ENCODE data around the gene OGFRL1. TPM values are rescaled to one million over a fixed set of nuclear protein-coding genes. Genes with fewer than 3 reads are reported as not detected.

OGFRL1 gene
- total and polyA plus RNA-seq, 2 of the 13 experiments (the other 11 are each of a cell fraction or from before 2014, with no cell fraction given), result 0.26 to 0.80 TPM

DNA sequence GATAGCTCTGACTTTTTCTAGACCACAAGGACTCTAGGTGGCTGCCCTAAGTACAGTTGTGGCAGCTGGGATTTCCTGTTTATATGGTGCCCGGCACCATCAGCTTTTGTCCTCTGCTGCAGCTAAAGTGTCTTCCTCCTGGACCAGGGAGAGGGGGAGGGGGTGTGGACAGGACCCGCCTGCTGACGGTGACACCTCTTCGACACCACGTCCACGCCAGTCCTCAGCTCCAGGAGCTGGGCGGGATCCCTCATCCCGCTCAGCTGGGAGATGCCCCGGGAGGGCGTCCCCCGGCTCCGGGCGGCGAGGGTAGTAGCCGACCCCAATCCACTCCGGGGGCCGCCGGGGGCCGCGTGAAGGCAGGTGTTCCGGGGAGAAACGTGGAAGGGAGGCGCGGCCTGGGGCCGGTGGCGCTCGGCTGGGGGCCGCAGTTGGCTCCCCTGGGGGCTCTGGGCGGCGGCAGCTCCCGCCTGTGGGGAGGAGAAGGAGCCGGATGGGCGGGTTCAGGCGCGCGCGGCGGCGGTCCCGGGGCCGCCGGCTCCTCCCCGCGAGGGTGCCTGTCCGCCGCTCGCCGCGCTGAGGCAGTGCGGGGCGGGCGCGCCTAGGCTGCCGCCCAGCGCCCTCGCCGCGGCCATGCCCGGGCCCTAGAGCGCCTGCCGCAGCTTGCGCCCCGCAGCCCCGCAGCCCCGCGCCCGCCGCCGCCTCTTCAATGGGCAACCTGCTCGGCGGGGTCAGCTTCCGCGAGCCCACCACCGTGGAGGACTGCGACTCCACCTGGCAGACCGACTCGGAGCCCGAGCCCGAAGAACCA, at the start of gene OGFRL1 (continued):
- TF ChIP-seq, protein P1, sequence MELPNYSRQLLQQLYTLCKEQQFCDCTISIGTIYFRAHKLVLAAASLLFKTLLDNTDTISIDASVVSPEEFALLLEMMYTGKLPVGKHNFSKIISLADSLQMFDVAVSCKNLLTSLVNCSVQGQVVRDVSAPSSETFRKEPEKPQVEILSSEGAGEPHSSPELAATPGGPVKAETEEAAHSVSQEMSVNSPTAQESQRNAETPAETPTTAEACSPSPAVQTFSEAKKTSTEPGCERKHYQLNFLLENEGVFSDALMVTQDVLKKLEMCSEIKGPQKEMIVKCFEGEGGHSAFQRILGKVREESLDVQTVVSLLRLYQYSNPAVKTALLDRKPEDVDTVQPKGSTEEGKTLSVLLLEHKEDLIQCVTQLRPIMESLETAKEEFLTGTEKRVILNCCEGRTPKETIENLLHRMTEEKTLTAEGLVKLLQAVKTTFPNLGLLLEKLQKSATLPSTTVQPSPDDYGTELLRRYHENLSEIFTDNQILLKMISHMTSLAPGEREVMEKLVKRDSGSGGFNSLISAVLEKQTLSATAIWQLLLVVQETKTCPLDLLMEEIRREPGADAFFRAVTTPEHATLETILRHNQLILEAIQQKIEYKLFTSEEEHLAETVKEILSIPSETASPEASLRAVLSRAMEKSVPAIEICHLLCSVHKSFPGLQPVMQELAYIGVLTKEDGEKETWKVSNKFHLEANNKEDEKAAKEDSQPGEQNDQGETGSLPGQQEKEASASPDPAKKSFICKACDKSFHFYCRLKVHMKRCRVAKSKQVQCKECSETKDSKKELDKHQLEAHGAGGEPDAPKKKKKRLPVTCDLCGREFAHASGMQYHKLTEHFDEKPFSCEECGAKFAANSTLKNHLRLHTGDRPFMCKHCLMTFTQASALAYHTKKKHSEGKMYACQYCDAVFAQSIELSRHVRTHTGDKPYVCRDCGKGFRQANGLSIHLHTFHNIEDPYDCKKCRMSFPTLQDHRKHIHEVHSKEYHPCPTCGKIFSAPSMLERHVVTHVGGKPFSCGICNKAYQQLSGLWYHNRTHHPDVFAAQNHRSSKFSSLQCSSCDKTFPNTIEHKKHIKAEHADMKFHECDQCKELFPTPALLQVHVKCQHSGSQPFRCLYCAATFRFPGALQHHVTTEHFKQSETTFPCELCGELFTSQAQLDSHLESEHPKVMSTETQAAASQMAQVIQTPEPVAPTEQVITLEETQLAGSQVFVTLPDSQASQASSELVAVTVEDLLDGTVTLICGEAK (IDR thresholded peaks at IDR 0.05), result no peak
- TF ChIP-seq, protein P1 (CRISPR knock-in tag; IDR thresholded peaks at IDR 0.05), result no peak
- TF ChIP-seq RNF2 (conservative IDR thresholded peaks at IDR 0.05; ENCODE audit: low read depth) (no peak), ZNF562 (CRISPR knock-in tag; IDR thresholded peaks at IDR 0.05; ENCODE audit: borderline replicate concordance) (no peak), ZNF556 (CRISPR knock-in tag; IDR thresholded peaks at IDR 0.05; ENCODE audit: borderline replicate concordance) (no peak), NFATC3 (CRISPR knock-in tag; IDR thresholded peaks at IDR 0.05) (no peak)
- TF ChIP-seq, protein P2, sequence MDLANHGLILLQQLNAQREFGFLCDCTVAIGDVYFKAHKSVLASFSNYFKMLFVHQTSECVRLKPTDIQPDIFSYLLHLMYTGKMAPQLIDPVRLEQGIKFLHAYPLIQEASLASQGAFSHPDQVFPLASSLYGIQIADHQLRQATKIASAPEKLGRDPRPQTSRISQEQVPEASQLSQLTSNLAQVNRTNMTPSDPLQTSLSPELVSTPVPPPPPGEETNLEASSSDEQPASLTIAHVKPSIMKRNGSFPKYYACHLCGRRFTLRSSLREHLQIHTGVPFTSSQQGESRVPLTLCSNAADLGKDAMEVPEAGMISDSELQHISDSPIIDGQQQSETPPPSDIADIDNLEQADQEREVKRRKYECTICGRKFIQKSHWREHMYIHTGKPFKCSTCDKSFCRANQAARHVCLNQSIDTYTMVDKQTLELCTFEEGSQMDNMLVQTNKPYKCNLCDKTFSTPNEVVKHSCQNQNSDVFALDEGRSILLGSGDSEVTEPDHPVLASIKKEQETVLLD (CRISPR knock-in tag; IDR thresholded peaks at IDR 0.05; ENCODE audit: low read depth), result no peak
- TF ChIP-seq, protein P3, sequence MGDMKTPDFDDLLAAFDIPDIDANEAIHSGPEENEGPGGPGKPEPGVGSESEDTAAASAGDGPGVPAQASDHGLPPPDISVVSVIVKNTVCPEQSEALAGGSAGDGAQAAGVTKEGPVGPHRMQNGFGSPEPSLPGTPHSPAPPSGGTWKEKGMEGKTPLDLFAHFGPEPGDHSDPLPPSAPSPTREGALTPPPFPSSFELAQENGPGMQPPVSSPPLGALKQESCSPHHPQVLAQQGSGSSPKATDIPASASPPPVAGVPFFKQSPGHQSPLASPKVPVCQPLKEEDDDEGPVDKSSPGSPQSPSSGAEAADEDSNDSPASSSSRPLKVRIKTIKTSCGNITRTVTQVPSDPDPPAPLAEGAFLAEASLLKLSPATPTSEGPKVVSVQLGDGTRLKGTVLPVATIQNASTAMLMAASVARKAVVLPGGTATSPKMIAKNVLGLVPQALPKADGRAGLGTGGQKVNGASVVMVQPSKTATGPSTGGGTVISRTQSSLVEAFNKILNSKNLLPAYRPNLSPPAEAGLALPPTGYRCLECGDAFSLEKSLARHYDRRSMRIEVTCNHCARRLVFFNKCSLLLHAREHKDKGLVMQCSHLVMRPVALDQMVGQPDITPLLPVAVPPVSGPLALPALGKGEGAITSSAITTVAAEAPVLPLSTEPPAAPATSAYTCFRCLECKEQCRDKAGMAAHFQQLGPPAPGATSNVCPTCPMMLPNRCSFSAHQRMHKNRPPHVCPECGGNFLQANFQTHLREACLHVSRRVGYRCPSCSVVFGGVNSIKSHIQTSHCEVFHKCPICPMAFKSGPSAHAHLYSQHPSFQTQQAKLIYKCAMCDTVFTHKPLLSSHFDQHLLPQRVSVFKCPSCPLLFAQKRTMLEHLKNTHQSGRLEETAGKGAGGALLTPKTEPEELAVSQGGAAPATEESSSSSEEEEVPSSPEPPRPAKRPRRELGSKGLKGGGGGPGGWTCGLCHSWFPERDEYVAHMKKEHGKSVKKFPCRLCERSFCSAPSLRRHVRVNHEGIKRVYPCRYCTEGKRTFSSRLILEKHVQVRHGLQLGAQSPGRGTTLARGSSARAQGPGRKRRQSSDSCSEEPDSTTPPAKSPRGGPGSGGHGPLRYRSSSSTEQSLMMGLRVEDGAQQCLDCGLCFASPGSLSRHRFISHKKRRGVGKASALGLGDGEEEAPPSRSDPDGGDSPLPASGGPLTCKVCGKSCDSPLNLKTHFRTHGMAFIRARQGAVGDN (CRISPR knock-in tag; IDR thresholded peaks at IDR 0.05), result peak; percentile 36
- TF ChIP-seq, protein P4, sequence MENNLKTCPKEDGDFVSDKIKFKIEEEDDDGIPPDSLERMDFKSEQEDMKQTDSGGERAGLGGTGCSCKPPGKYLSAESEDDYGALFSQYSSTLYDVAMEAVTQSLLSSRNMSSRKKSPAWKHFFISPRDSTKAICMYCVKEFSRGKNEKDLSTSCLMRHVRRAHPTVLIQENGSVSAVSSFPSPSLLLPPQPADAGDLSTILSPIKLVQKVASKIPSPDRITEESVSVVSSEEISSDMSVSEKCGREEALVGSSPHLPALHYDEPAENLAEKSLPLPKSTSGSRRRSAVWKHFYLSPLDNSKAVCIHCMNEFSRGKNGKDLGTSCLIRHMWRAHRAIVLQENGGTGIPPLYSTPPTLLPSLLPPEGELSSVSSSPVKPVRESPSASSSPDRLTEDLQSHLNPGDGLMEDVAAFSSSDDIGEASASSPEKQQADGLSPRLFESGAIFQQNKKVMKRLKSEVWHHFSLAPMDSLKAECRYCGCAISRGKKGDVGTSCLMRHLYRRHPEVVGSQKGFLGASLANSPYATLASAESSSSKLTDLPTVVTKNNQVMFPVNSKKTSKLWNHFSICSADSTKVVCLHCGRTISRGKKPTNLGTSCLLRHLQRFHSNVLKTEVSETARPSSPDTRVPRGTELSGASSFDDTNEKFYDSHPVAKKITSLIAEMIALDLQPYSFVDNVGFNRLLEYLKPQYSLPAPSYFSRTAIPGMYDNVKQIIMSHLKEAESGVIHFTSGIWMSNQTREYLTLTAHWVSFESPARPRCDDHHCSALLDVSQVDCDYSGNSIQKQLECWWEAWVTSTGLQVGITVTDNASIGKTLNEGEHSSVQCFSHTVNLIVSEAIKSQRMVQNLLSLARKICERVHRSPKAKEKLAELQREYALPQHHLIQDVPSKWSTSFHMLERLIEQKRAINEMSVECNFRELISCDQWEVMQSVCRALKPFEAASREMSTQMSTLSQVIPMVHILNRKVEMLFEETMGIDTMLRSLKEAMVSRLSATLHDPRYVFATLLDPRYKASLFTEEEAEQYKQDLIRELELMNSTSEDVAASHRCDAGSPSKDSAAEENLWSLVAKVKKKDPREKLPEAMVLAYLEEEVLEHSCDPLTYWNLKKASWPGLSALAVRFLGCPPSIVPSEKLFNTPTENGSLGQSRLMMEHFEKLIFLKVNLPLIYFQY (CRISPR knock-in tag; IDR thresholded peaks at IDR 0.05; ENCODE audit: borderline replicate concordance), result no peak

All from HepG2 (cell line).